Germinal center (tissue), 1 donor: ENCODE data around the gene TEPSIN.

Source experiments
- DNase-seq: peaks from one replicate; pipeline ENCODE4 v3.0.0; 2012; ENCODE audit warnings: mixed read lengths, low spot score

TEPSIN gene

GRCh38 chr17:81219476-81220180 is 19.2 kb downstream of the TEPSIN start:
- no peak for DNase-seq

- DNase-seq: no peak
These were observed 19.9 kb downstream of the TEPSIN start for GRCh38 chr17:81218991-81219390.

- DNase-seq: no peak
These were observed 20.4 kb downstream of the TEPSIN start for GRCh38 chr17:81218459-81218858.

- DNase-seq: no peak
These were observed 21.4 kb downstream of the TEPSIN start for GRCh38 chr17:81217491-81217890.

GRCh38 chr17:81213978-81214377 is 24.9 kb downstream of the TEPSIN start:
- no peak for DNase-seq

GRCh38 chr17:81212365-81212764 is 26.5 kb downstream of the TEPSIN start:
- DNase-seq: no peak

- no peak for DNase-seq
These were observed 28.0 kb downstream of the TEPSIN start for GRCh38 chr17:81210868-81211267.

GRCh38 chr17:81210466-81210865 is 28.4 kb downstream of the TEPSIN start:
- no peak for DNase-seq

- DNase-seq: no peak
These were observed 29.7 kb downstream of the TEPSIN start for GRCh38 chr17:81209141-81209540.

- DNase-seq: no peak
These were observed 30.2 kb downstream of the TEPSIN start for GRCh38 chr17:81208651-81209050.

GRCh38 chr17:81207610-81208581 is 31.0 kb downstream of the TEPSIN start:
- DNase-seq: peak; percentile 63

GRCh38 chr17:81206657-81207056 is 32.2 kb downstream of the TEPSIN start:
- DNase-seq: no peak

GRCh38 chr17:81206166-81206565 is 32.7 kb downstream of the TEPSIN start:
- no peak for DNase-seq

GRCh38 chr17:81204578-81204977 is 34.3 kb downstream of the TEPSIN start:
- DNase-seq: no peak

- DNase-seq: no peak
These were observed 35.7 kb downstream of the TEPSIN start for GRCh38 chr17:81203136-81203535.

GRCh38 chr17:81202318-81202717 is 36.5 kb downstream of the TEPSIN start:
- no peak for DNase-seq

GRCh38 chr17:81200695-81201580 is 37.9 kb downstream of the TEPSIN start:
- DNase-seq: peak; percentile 55

GRCh38 chr17:81200201-81200600 is 38.7 kb downstream of the TEPSIN start:
- no peak for DNase-seq

GRCh38 chr17:81199482-81199830 is 39.4 kb downstream of the TEPSIN start:
- DNase-seq: no peak

- DNase-seq: no peak
These were observed 39.9 kb downstream of the TEPSIN start for GRCh38 chr17:81198826-81199481.

GRCh38 chr17:81197831-81198490 is 40.9 kb downstream of the TEPSIN start:
- DNase-seq: no peak
